HL-60/S4 (cell line): ENCODE measurements around the gene ALPG.
"Not testable (repeated sequence)": the region's sequence is repeated elsewhere in the genome, so short reads cannot be mapped to it uniquely, and the experiment has no call there.

Source experiments
- in situ Hi-C: fragments of 300-500 bp; cut with MboI; formaldehyde crosslinking; loops from 2 replicates; pipeline ENCODE4 v1.14.3; 2022; ENCODE audit warnings: low sequenced_read_pairs

Gene ALPG

DNA sequence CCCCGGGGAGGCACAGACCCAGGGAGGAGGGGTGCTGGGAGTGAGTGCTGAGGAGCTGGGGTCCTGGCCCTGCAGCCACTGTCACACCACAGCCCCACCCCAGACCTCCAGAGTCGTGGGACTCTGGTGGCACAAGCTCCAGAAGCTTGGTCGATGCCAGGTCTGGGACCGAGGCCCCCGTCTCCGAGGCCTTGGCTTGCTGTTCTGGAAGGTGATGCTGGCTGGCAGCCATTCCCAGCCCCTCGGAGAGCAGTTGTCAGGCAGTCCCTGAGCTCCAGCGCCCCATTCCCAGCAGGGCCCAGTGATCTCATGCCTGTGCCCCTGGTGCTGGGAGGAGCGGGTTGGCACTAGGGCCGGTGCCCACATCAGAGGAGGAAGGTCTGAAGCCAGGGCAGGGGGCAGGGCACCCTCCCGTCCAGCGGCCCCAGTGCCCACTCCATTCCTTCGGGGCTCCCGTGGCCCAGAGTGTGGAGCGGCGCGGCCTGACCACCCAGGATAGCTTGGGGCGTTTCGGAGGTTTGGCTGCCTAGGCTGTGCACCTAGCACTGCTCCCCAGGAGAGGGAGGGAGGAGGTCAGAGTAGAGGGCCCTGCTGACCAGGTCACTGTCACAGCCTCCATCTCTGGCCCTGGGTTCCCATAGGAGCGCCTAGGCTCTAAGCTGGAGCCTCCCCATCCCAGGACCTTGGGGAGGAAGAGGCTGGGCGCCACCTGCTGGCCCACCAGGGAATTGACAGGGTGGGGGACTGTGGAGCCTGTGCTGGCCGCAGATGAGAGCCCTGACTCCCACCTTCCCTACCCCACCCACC, 32.5 kb downstream of the ALPG start:
- in situ Hi-C loops: loop anchor here (10.0 kb wide), 1 partner anchor 534 kb away; no protein-coding TSS in a partner anchor

DNA sequence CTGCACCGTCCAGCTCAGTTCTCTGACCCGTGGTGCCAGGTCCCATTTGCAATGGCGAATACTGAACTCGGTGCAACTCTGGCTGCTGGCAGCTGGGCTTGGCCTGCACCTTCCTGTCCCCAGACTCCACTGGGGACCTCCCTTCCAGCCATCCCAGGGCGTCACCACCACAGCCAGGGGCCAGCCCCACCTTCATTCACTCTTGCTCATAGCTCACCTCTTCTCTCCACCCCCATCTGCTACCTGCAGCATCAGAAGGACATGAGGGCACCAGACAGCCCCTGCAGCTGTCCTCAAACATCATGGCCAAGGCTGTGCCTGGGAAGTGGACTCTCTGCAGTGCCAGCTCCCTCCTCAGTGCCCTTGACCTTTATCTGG, 33.1 kb downstream of the ALPG start:
- in situ Hi-C loops: loop anchor here (10.0 kb wide), 1 partner anchor 535 kb away; no protein-coding TSS in a partner anchor

DNA sequence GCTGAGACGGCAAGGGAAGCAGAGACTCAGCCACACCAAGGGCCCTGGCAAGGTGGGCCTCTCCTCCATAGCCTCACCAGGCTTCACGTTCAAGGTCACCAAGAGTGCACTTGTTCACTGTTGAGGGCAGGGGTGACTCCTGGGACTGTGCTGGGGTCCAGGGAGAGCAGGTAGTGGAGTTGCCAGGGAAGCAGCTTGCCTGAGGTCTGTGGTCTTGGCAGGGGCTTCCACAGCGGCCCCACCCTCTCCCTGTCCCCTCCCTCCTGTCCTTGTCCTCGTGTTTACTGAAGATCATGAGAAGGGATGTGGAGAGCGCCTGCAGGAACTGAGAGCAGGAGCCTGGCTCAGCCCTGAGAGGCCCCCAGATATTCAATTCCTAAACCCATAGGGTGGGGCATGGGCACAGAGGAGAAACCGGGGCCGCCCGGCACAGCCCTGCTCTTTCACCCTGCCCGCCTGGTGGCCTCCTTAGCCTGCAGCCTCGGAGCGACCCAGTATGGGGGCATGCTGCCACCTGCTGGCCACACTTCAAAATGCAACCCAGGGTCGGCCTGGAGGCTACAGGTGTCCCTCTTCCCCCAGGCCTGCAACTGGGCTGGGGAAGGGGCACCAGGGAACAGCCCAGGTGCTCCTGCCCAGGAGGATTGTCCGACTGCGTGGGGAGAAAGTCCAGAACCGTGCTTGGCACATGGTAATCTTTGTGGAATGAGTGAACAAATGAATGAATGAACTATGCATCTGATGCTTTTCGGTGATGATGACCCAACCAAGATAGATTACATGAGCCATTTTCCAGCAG, 33.8 kb downstream of the ALPG start:
- in situ Hi-C loops: not testable (repeated sequence)

DNA sequence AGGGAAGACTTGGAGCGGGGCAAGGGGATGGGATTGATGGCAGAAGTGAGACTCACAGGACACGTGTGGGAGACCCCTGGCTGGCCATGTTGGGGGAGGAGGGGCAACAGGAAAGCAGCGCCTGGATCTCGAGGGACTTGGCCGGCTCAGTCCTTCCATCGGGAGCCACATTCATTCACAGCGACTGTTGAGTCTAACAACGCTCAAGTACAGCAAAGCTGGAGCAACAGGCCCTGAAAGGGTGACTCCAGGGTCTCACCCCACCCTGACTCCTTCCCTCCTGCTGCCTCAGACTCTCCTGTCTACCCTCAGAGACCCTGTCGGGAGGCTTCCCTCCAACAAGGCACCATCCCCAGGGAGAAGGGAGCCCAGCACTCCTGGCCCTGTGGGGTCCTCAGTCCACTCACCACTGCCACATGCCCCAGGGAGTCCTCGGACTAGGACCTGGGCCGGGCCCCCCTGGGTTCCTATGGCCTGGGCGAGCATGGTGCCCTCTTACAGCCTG, 34.6 kb downstream of the ALPG start:
- in situ Hi-C loops: no loop called here

DNA sequence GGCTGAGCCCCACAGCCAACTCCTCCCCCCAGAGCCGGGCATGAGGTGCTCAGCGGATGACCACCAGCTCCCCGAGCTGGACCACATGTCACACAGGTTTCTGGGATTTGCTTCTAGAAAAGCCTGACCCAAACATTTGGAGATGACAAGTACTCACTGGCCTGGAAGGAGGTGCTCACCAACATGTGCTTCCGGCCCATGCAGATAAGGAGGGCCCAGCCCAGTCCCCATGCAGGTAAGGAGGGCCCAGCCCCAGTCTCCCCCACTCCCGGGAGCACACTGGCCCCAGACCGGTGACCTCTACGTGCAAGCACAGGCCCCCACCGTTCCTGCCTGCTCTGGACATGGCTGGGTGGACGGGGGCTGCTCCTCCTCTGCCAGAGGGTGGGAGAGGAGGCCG, 35.3 kb downstream of the ALPG start:
- in situ Hi-C loops: not testable (repeated sequence)

GRCh38 chr2:232442431-232442830, 35.8 kb downstream of the ALPG start:
- in situ Hi-C loops: not testable (repeated sequence)

GRCh38 chr2:232443047-232443446, 36.4 kb downstream of the ALPG start:
- in situ Hi-C loops: not testable (repeated sequence)

- in situ Hi-C loops: not testable (repeated sequence)
Observed at GRCh38 chr2:232443669-232444408, 37.2 kb downstream of the ALPG start.

DNA sequence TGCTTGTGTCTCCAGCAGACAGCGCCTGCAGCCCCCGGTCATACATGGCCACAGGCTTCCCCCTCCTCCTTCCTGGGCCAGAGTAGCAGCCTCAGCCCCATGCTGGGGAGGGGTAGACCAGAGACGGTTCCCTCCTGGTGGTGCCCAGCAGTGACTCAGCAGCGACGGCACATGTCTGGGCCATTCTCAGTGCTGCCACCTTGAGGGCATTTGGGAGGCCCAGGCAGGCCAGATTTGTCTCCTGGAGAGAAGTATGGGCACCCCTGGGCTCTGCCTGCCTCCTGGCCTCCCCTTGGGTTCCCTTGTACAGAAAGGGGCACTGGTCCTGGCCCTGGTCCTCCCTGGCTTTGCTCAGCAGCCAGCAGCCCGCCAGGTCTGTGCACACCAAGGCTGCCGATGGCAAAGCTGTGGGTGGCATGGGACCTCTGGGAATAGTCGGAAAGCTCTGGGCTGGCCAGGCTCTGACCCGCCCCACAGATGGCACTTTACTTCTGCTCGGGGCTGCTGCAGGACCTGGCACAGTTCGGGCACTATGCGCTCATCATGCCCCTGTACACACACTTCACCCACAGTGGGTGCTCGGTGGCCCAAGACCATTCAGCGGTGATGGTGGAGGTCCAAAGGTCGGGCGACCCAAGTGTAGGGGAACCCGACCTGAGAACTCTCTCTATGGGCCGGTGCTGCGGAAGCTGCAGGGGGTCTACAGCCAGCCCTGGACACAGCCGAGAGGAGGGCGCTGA, 37.9 kb downstream of the ALPG start:
- in situ Hi-C loops: no loop called here

- in situ Hi-C loops: not testable (repeated sequence)
Observed at GRCh38 chr2:232445149-232445885, 38.7 kb downstream of the ALPG start.

- in situ Hi-C loops: not testable (repeated sequence)
Observed at GRCh38 chr2:232446266-232446777, 39.7 kb downstream of the ALPG start.

GRCh38 chr2:232447091-232447620, 40.5 kb downstream of the ALPG start:
- in situ Hi-C loops: no loop called here

GRCh38 chr2:232447638-232448303, 41.1 kb downstream of the ALPG start:
- in situ Hi-C loops: no loop called here

GRCh38 chr2:232448304-232448690, 41.7 kb downstream of the ALPG start:
- in situ Hi-C loops: no loop called here

DNA sequence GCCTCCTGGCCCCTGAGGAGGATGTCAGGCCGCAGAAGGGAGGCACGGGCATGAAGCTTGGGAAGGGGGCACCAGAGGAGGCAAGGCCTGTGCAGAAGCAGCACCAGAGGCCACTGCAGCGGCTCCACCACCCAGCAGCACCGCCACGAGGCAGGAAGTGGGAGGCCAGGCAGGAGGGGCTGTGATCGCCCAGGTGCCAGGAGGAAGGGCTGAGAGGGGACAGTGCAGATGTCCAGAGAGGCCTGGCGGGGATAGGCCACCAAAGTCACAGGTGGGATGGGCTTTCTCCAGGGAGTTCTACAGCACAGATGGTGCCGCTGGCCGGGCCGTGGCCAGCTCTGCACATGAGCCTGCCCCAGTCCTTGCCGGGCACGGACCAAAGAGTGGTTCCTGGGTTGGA, 43.3 kb downstream of the ALPG start:
- in situ Hi-C loops: no loop called here

DNA sequence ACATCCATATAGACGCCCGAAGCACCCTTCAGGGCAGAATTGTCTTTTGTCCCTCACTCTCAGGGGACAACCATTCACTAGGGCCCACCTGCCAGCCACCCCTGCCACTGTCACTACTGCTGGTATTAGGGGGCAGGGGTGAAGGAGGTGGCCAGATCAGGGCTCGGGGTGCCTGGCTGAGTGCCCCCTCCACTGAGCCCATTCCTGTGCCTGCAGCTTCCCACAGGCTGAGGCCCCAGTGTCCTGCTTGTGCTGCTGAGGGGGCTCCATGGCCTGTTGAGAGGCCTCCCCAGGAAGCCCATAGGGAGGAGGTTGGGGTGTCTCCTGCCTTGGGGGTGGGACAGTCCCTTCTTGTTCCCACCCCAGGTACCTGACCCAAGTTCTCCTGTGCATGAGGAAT, 45.0 kb downstream of the ALPG start:
- in situ Hi-C loops: not testable (repeated sequence)

DNA sequence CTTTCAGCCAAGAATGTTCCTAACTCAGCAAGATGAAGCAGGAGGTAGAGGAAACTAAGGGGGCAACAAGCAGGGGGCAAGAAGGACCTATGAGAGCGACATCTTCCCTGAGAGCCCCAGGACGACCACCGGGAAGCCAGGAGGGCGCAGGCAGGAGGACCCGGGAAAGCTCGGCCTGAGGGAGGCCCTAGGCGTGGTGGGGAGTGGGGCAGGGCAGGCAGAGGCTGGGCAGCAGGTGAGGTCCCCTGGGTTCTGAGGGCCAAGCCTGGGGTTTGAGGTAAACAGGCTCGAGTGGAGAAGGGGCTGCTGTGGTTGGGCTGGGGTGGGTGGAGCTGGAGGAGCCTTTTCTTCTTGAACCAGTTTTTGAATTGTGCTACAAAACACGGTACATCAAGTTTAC, 48.0 kb downstream of the ALPG start:
- in situ Hi-C loops: no loop called here

DNA sequence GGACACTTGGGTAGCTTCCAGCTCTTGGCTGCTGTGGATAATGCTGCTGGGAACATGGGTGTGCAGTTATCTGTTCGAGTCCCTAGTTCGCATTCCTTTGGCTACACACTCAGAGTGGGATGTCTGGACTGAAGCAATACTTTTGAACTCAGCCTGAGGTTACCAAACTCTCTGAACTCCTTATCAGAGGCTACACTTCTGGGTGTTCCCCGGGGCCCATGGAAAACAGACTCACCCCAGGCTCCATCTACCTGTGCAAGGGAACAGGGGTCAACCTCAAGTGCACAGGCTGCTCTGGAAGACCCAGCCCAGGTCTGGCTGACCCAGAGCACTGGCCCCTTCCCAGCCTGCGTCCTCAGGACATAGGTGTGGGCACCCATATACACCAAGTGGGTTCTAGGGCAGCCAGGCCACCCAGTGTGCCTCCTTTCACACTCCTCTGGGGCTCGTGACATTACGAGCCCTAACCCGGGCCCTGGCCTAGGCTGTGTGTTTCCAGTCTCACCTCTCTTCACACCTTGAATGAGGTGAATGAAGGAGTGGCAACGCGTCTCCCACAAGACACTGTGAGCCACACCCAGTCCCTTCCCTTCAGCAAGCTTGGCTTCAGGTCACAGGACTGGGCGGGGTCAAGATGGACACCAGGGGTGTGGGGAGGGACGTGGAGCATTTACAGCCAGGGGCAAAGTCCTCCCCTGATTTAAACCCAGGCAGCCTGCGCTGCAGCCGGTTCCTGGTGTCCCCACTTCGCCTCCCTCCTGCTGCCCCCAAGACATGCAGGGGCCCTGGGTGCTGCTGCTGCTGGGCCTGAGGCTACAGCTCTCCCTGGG, 49.0 kb downstream of the ALPG start, which contains the start of gene ALPI:
TSS of gene ALPI (plus strand) at position 728 of the 830 bp plus-strand sequence. CDS start at position 775, 47 bp downstream.
- in situ Hi-C loops: no loop called here
